Uterus (tissue), 4 donors: ENCODE measurements around the gene FAM240A. TPM values are rescaled to one million over a fixed set of nuclear protein-coding genes. Genes with fewer than 3 reads are reported as not detected.
"Not testable (repeated sequence)": the region's sequence is repeated elsewhere in the genome, so short reads cannot be mapped to it uniquely, and the experiment has no call there.

Experiments used
- DNase-seq, 2 donors: peaks; one replicate each; pipeline ENCODE4 v3.0.0-alpha.2; 2019 to 2020
- H3K27ac ChIP-seq, 2 donors: fragments of 200-600 bp; sonication (generic); 1 replicate in 1 of 2; 2 replicates in 1 of 2; pipeline ENCODE4 v1.5.1; 2016 to 2018
- H3K27me3 ChIP-seq, 2 donors: fragments of 200-600 bp; sonication (generic); one replicate each; pipeline ENCODE4 v1.5.1; 2018 to 2019; ENCODE audit warnings: control low read depth in 1 of 2
- H3K36me3 ChIP-seq, 2 donors: fragments of 200-600 bp; sonication (generic); one replicate each; pipeline ENCODE4 v1.5.1; 2019; ENCODE audit warnings: control low read depth in 1 of 2
- H3K4me1 ChIP-seq, 2 donors: fragments of 200-600 bp; sonication (generic); one replicate each; pipeline ENCODE4 v1.5.1; 2018 to 2019; ENCODE audit warnings: control low read depth in 1 of 2
- H3K4me3 ChIP-seq, 2 donors: fragments of 200-600 bp; sonication (generic); 1 replicate in 1 of 2; 2 replicates in 1 of 2; pipeline ENCODE4 v1.5.1; 2018 to 2019; ENCODE audit warnings: mild to moderate bottlenecking in 1 of 2
- H3K9me3 ChIP-seq, 2 donors: fragments of 200-600 bp; sonication (generic); one replicate each; pipeline ENCODE4 v1.5.1; 2019; ENCODE audit warnings: control low read depth in 1 of 2
- CTCF ChIP-seq, 4 experiments: fragments of 200-600 bp in 2 of 4; fragments of 450-650 bp in 2 of 4; sonication (generic) in 2 of 4; IDR thresholded peaks; one replicate each; pipeline ENCODE4 v1.5.1; 2016 to 2019; ENCODE audit warnings: antibody characterized with exemption in 4 of 4, mild to moderate bottlenecking in 2 of 4, moderate library complexity in 1 of 4
- POLR2A ChIP-seq, 2 donors: fragments of 450-650 bp; IDR thresholded peaks; one replicate each; pipeline ENCODE4 v1.6.1; 2016; ENCODE audit warnings: antibody characterized with exemption in 2 of 2, mild to moderate bottlenecking in 1 of 2, moderate library complexity in 1 of 2
- intact Hi-C: fragments of 100-400 bp; cut with DNase I; formaldehyde crosslinking; loops from one replicate; pipeline ENCODE4 v1.15.1; 2023; ENCODE audit warnings: low total_unique reads
- total RNA-seq, 4 donors: library from RNA; depleted of rRNA in 3 of 4; stranded (reverse); fragments of >200 nt in 3 of 4; gene quantifications; one replicate each; pipeline versions ENCODE4 v1.1.0 to v1.2.4, GENCODE V29; 2014 to 2023
- donor health status: DM: yes; HTN: yes; CAD: no.

FAM240A gene
- total RNA-seq, 4 donors from 2014 or later, result not detected

DNA sequence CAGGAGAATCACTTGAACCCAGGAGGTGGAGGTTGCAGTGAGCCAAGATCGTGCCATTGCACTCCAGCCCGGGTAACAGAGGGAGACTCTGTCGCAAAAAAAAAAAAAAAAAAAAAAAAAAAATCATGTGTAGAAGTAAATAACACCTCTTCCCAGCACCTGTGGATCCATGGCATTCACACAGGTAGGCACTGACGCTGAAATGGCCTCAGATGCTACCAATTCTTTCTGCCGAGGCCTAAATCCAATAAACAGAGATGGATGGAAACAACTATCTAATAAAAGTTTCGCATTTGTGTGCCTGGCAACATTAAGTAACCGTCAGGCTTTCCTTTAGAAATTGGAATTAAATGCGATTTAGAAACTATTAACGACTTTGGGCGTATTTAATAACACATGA is 35.9 kb upstream of the FAM240A start:
- no peak for TF ChIP-seq CTCF (IDR thresholded peaks at IDR 0.05)
- TF ChIP-seq POLR2A (IDR thresholded peaks at IDR 0.05), result no peak
- Histone ChIP-seq H3K27me3 (no peaks in the 10 kb centered on the region), H3K9me3 (no peaks in the 10 kb centered on the region), H3K27ac (no peak overlapping the region), H3K4me1 (no peaks in the 10 kb centered on the region), H3K36me3 (no peaks in the 10 kb centered on the region), H3K4me3 (no peak overlapping the region)
- intact Hi-C loops, result no loop called here
- DNase-seq, result no peak

GRCh38 chr3:46576879-46577278 is 35.4 kb upstream of the FAM240A start:
- intact Hi-C loops, result no loop called here
- H3K4me1 ChIP-seq, result no peaks in the 10 kb centered on the region
- TF ChIP-seq POLR2A (IDR thresholded peaks at IDR 0.05), result no peak
- no peak for TF ChIP-seq CTCF (IDR thresholded peaks at IDR 0.05)
- H3K27me3 ChIP-seq, result no peaks in the 10 kb centered on the region
- no peak for DNase-seq
- H3K9me3 ChIP-seq, result no peaks in the 10 kb centered on the region
- no peak overlapping the region for H3K27ac ChIP-seq
- H3K4me3 ChIP-seq, result peak overlapping the region in 1 of 2 donors; percentile 14
- H3K36me3 ChIP-seq, result no peaks in the 10 kb centered on the region

GRCh38 chr3:46577580-46578249 is 34.6 kb upstream of the FAM240A start:
- H3K4me3 ChIP-seq, DNase-seq, H3K4me1 ChIP-seq, H3K27ac ChIP-seq, H3K27me3 ChIP-seq, H3K36me3 ChIP-seq, intact Hi-C loops, H3K9me3 ChIP-seq: not testable (repeated sequence)

DNA sequence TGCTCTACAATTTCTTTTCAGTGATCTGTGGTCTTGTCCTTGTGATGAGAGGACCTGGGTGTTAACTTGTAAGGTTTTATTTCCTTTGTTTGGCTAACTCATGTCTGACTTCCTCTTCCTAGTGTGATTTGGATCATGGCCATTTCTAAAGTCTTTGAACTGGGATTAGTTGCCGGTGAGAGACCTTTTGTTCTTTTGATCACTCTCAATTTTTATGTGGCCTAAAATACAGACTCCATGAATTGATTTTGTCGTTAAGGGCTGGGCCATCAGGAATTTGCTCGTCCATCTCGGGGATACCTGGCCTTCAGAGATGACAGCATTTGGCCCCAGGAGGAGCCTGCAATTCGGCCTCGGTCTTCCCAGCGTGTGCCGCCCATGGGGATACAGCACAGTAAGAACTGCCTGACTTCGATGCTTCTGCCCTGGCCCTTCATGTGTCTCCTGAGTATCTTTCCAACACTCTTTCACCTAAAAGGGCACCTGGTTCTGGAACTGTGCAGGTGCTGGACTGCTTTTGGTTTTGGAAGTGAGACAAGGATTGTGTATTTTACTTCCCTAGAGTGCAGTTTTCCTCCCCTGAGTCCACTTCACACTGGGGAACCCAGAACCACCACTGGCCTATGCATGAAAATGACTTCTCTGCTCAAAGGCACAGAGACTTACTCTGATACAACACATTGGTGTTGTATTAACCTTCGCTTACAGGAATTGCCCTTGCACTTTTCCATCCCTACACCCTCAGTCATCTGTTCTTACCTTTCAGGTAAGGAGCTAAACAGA is 33.2 kb upstream of the FAM240A start:
- H3K4me1 ChIP-seq, result no peaks in the 10 kb centered on the region
- H3K4me3 ChIP-seq, result no peak overlapping the region
- DNase-seq, result no peak
- H3K27ac ChIP-seq, result no peak overlapping the region
- TF ChIP-seq POLR2A (IDR thresholded peaks at IDR 0.05), result no peak
- no peak for TF ChIP-seq CTCF (IDR thresholded peaks at IDR 0.05)
- H3K27me3 ChIP-seq, result no peaks in the 10 kb centered on the region
- no peaks in the 10 kb centered on the region for H3K36me3 ChIP-seq
- no peaks in the 10 kb centered on the region for H3K9me3 ChIP-seq
- intact Hi-C loops, result no loop called here

- no peaks in the 10 kb centered on the region for H3K27me3 ChIP-seq
- no peak for DNase-seq
- H3K27ac ChIP-seq, result no peak overlapping the region
- H3K36me3 ChIP-seq, result no peaks in the 10 kb centered on the region
- TF ChIP-seq CTCF (IDR thresholded peaks at IDR 0.05) (no peak), POLR2A (IDR thresholded peaks at IDR 0.05) (no peak)
- intact Hi-C loops, result no loop called here
- no peaks in the 10 kb centered on the region for H3K9me3 ChIP-seq
- H3K4me1 ChIP-seq, result no peaks in the 10 kb centered on the region
- no peak overlapping the region for H3K4me3 ChIP-seq
Measured at GRCh38 chr3:46579756-46580286, 32.5 kb upstream of the FAM240A start.
